Islet precursor cell (in vitro differentiated cells): Measurements from ENCODE around the gene SYTL1.

Experiments
- DNase-seq: peaks from one replicate; pipeline ENCODE4 v3.0.0-alpha.2; 2018

SYTL1 gene

GRCh38 chr1:27348861-27349783, 7.3 kb downstream of the SYTL1 start:
- peak; percentile 93 for DNase-seq

- DNase-seq = peak; percentile 91
Observed at GRCh38 chr1:27349784-27350662, 8.2 kb downstream of the SYTL1 start.

GRCh38 chr1:27350663-27351540, 9.1 kb downstream of the SYTL1 start:
- DNase-seq = peak; percentile 97

GRCh38 chr1:27351541-27352107, 9.8 kb downstream of the SYTL1 start:
- no peak for DNase-seq

- DNase-seq = no peak
Observed at GRCh38 chr1:27353166-27353565, 11.3 kb downstream of the SYTL1 start.

GRCh38 chr1:27353629-27354028, 11.8 kb downstream of the SYTL1 start:
- DNase-seq = no peak

- no peak for DNase-seq
Observed at GRCh38 chr1:27355683-27356082, 13.9 kb downstream of the SYTL1 start.

- no peak for DNase-seq
Observed at GRCh38 chr1:27356277-27356618, 14.4 kb downstream of the SYTL1 start.

GRCh38 chr1:27356619-27357280, 14.9 kb downstream of the SYTL1 start:
- DNase-seq = no peak

- peak; percentile 89 for DNase-seq
Observed at GRCh38 chr1:27357281-27358037, 15.6 kb downstream of the SYTL1 start.

- DNase-seq = no peak
Observed at GRCh38 chr1:27358038-27358927, 16.5 kb downstream of the SYTL1 start.

GRCh38 chr1:27358928-27359313, 17.1 kb downstream of the SYTL1 start:
- DNase-seq = no peak

- DNase-seq = no peak
Observed at GRCh38 chr1:27359822-27360158, 18.0 kb downstream of the SYTL1 start.

GRCh38 chr1:27360159-27361043, 18.6 kb downstream of the SYTL1 start:
- DNase-seq = no peak

GRCh38 chr1:27361044-27361402, 19.2 kb downstream of the SYTL1 start:
- no peak for DNase-seq

- DNase-seq = peak; percentile 45
Observed at GRCh38 chr1:27361553-27361952, 19.7 kb downstream of the SYTL1 start.

GRCh38 chr1:27363766-27364695, 22.2 kb downstream of the SYTL1 start:
- DNase-seq = no peak
